Stimulated activated CD8-positive, alpha-beta memory T cell treated with anti-CD3 and anti-CD28 coated beads, Interleukin-15, amount 100 ng/mL, for 1 hour (primary cell): Measurements from ENCODE around the gene C19orf12.

Source experiments
- DNase-seq: peaks from one replicate; pipeline ENCODE4 v3.0.0-alpha.2; 2020; ENCODE audit warnings: low read depth

The C19orf12 gene

DNA sequence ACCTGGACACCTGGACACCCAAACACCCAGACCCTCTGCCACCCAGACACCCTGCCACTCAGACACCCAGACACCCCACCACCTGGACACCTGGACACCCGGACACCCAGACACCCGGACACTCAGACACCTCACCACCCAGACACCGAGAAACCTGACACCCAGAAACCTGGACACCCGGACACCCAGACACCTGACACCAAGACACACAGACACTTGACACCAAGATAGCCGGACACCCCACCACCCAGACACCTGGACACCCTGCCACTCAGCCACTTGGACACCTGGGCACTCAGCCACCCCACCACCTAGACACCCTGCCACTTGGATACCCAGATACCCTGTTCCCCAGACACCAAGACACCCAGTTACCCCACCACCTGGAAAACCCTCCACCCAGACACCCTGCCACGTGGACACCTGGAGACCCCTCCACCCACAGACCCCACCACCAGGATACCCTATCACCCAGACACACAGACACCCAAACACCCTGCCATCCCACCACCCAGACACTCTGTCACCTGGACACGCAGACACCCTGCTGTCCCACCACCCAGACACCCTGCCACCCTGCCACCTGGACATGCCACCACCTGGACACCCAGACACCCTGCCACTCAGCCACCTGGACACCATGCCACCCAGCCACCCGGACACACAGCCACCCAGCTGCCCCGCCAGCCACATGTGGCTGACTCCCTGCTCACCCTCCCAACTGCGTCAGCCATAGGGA lies 17.4 kb downstream of the C19orf12 start:
- no peak for DNase-seq

DNA sequence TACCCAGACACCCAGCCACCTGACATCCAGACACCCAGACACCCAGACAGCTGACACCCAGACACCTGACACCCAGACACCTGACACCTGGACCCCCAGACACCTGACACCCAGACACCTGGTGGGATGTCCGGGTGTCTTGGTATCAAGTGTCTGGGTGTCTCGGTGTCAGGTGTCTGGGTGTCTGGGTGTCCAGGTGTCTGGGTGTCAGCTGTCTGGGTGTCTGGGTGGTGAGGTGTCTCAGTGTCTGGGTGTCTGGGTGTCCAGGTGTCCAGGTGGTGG lies 18.6 kb downstream of the C19orf12 start:
- no peak for DNase-seq

DNA sequence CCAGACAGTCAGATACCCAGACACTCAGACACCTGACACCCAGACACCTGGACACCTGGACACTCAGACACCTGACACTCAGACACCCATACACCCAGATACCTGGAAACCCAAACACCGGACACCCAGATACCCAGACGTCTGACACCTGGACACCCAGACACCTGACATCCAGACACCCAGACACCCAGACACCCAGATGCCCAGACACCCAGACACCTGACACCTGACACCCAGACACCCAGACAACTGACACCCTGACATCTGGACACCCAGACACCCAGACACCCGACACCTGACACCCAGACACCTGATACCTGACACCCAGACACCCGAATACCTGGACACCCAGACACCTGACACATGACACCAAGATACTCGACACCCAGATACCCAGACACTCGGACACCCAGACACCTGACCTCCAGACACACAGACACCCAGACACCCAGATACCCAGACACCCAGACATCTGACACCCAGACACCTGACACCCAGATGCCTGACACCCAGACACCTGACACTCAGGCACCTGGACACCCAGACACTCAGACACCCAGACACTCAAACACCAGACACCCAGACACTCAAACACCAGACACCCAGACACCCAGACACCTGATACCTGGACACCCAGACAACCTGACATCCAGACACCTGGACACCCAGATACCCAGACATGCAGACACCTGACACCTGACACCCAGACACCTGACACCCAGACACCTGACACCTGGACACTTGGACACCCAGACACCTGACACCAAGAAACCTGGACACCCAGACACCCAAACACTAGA lies 19.1 kb downstream of the C19orf12 start:
- DNase-seq: no peak

DNA sequence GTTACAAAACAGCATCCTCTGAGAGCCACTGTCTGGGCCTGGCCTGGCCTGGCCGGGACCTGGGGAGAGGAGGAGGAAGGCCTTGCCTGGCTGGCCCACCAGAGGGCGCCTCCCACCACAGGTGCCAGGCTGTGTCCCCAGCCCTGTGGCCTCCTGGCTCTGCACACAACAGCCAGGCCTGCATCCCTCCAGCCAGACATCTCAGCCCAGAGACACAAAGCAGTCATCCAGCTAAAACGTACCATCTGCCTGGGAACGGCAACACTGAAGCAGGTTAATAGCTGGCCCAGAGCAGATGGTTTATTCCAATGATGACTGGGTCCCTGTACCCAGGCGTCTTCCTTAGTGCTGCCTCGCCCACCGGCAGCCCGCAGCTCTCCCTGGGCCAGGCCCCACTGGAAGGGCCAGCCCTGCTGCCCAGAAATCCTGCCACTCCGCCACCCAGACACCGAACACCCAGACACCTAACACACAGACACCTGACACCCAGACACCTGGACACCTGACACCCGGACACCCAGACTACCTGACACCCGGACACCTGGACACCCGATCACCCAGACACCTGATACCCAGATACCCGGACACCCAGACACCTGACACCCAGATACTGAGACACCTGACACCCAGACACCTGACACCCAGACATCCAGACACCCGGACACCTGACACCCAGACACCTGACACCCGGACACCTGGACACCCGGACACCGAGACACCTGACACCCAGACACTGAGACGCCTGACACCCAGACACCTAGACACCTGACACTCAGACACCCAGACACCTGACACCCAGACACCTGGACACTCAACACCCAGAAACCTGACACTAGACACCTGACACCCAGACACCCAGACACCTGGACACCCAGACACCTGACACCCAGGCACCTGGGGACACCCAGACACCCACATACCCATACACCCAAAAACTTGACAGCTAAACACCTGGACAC lies 20.1 kb downstream of the C19orf12 start:
- DNase-seq: peak; percentile 64

DNA sequence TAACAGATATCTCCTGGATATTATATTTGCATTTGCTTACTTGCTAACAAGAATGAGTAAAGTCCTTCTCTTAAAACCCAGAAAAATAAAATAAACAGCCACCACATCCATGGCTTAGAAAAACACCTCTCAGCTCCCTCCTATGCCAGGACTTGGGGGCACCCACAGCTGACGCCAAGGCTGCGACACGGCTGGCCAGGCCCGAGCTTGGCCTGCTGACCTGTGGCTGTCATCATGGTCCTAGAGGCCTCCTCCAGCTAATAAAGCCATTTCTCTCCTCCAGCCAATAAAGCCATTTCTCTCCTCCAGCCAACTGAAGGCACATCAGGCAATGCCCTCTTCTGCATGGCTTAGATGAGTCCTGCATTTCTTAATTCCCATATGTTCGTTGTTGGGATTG lies 20.9 kb downstream of the C19orf12 start:
- no peak for DNase-seq

DNA sequence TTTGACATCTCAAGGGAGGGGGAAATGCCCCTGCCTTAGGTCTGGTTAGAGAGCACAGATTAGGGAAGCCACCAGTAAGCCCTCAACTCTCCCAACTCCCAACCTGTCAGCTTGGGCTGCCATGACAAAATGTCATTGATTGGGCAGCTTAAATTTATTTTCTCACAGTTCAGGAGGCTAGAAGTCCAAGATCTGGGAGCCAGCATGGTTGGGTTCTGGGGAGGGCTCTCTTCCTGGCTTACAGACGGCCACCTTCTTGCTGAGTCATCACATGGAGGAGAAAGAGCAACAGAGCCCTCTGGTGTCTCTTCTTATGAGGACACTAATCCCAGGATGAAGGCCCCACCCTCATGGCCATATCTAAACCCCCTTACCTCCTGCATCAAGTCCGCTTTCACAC lies 24.2 kb downstream of the C19orf12 start:
- DNase-seq: no peak

DNA sequence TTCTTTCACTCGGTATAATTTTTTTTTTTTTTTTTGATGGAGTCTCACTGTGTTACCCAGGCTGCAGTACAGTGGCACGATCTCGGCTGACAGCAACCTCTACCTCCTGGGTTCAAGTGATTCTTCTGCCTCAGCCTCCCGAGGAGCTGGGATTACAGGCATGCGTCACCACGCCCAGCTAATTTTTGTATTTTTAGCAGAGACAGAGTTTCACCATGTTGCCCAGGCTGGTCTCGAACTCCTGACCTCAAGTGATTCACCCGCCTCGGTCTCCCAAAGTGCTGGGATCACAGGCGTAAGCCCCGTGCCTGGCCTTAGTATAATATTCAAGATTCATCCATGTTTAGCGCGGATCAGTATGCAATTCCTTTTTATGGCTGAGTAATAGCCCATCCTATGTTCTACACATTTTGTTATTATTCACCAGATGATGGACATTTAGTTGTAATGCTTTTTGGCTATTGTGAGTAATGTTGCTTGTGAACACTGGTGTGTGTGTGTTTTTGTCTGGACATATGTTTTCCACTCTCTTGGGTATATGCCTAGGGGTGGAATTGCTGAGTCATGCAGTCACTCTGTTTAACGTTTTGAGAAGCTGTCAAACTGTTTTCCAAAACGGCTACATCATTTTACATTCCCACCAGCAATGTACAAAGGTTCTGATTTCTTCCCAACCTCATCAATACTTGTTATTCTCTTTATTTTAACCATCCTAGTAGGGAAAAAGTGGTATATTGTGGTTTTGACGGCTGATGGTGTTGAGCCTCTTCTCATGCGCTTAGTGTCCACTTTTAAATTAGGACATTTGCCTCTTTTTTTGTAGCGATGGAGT lies 26.9 kb downstream of the C19orf12 start:
- no peak for DNase-seq

DNA sequence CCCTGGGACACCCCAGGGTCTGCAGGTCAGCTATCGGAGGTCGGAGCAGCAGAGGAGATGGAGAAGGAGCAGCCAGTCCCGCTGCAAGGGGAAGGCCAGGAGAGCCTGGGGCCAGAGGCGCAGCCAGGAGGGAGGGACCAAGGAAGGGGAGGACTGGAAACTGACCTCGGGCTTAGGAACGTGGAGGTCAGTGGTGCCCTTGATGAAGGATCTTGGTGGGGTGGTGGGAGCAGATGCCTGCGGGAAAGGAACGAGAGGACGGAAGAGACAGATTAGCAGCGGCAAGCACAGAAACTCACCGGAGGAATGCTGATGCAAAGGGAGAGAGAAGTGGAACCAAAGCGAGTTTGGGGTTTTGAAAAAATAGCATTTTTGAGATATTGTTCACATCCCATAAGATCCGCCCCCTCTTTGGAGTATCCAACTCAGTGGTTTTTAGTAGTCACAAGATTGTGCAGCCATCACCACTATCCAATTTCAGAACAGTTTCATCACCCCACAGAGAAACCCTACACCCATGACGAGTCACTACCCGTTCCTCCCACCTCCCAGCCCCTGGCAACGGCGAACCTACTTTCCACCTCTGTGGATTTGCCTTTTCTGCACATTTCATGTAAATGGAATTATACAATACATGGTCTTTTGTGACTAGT lies 27.7 kb downstream of the C19orf12 start:
- DNase-seq: no peak

DNA sequence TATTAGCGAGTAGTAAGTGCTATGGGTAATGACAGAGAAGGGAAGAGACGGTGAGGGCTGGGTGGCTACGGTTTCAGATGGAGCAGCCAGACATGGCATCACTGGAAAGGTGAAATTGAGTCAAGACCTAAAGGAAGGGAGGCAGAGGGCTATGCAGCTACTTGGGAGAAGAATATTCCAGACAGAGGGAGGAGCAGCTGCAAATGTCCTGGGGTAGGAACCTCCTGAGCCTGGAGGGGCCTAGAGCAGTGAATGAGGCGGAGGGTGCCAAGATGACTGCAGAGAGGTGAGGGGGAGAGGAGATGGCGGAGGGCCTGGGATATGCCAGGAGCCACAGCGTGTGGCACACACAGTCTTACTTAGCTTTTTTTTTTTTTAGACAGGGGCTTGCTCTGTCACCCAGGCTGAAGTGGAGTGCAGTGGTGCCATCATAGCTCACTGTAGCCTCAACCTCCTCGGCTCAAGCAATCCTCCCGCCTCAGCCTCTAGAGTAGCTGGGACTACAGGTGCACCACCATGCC lies 28.7 kb downstream of the C19orf12 start:
- no peak for DNase-seq

DNA sequence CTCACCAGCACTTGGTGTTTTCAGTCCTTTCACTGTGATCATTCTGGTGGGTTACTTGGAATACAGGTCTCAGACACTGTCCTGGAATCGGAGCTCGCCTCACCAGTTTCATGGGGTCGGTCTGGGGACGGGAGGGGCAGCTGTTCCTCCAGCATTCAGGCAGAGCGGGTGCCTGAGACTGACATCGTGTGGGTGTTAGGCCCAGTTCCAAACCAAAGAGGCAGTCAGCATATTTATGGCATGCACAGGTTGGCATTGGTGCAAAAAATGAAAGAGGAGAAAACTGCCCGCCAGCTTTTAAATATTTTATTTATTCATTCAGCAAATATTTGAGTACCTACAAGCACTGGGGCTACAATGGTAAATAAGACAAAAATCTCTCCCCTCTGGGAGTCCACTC lies 29.7 kb downstream of the C19orf12 start:
- DNase-seq: no peak

DNA sequence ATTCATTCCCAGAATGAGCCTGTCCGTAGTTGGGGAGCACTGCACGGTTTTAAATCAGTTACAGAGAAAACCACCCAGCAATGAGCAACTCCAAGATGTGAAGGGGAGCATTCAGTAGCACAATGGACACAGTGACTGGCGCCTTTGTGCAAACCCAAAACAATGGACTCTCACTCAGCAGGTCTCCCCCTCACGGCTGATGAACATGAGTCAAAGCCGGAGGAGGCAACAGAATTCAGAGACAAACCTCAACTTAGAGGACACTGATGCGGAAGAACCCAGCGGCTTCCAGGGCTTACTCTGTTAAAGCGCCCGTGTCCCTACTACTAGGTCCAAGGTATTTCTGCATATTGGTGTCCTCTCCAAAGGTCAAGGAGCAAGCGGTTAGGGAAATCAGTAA lies 32.1 kb downstream of the C19orf12 start:
- no peak for DNase-seq

DNA sequence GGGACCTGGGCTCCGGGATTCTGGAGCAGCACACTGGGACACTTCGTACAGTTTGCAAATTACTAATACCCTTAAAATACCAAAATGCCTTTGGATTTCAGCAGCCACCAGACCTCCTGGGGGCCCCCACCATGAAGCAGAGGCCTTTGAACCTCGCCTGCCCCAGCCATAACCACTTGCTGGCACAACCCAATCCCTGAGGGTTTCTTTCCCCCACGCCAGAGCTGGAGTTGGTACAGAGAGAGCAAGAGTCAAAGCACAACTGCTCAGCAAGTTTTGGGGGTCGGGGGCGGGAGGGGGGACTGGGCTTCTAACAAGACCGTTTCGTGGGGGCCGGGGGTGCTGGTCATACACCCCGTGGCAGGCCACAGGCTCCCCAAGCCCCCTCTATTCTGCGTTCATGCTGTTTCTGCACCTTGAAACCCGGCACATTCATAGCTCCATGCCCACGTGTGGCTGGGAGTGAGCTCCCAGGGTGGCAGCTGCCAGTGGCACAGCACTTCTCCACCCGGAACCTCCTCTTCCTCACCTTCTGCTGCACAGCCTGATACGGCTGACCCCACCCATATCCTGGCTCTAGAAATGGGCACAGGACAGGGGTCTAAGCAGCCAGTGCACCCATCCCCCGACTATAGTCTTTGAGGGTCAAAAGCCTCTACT lies 32.7 kb downstream of the C19orf12 start:
- DNase-seq: no peak

DNA sequence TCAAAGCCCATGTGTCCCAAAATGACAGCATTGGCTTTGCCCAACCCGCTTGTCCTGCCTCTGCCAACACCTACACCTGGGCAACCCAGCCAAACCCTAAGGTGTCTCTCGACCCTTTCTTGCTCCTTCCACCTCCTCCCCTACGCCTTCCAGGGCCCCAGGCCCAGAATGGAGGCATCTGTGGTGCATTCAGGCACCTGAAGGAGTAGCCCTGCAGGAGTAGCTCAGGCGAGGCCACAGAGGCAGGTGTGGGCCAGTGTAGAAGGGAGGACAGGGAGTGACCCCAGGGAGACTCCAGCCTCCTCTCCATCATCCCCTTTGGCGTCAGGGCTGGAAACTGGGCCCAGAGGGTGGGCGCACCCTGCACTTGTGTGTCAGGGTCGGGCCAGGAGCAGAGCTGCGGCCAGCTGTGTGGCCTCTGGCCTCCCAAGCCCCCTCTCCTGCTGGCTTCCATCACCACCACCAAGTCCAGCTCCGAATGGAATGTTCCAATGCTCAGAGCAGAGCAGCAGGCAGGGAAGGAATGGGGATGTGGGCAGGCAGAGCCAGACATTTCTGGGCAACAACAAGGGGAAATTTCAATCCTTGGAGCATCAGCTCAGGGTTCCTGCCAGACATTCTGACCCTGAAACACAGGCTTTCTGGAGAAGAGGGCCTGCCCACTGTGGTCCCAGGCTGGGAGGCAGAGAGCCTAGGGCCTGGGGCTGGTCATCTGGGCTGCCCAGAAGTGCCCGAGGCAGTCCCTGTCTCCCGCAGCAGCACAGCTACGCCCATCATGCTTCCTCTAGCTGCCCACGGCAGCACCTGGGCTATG lies 33.4 kb downstream of the C19orf12 start:
- no peak for DNase-seq

DNA sequence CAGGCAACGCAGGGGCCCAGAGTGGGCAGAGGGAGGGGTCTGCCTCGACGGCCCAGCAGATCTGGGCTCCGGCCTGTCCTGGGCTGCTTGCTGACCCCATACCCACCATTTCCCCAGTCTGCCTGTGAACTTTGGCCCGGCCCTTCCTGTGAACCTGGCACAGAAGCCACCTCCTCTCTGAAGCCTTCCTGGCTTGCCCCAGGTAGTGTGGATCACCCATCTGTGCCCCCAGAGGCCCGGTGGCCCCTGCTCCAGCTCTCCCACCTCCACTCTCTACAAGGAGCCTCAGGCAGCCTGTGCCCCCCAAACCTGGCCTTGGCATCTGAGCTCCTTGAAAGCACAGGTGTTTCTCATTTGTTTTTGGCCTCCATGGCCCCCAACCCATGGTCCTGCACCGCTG lies 34.1 kb downstream of the C19orf12 start:
- no peak for DNase-seq

DNA sequence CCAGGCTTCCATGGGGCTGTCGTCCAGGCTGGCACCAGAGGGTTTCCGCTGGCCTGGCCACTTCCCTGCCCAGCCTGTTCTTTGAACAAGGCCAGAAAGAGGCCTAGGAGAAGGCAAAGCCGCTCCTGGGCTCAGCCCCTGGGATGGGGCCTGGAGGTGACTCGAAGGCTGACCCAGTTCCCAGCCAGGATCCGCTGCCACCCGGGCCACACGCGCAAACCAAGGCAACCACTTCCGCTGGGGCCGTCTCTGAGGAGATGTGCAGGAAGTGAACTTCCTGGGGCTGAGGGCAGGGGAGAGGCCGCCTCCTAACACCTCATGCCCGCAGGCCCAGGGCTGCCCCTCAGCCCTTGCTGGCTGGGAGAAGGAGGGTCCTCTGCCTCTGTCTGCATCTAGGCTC lies 34.6 kb downstream of the C19orf12 start:
- peak; percentile 67 for DNase-seq

DNA sequence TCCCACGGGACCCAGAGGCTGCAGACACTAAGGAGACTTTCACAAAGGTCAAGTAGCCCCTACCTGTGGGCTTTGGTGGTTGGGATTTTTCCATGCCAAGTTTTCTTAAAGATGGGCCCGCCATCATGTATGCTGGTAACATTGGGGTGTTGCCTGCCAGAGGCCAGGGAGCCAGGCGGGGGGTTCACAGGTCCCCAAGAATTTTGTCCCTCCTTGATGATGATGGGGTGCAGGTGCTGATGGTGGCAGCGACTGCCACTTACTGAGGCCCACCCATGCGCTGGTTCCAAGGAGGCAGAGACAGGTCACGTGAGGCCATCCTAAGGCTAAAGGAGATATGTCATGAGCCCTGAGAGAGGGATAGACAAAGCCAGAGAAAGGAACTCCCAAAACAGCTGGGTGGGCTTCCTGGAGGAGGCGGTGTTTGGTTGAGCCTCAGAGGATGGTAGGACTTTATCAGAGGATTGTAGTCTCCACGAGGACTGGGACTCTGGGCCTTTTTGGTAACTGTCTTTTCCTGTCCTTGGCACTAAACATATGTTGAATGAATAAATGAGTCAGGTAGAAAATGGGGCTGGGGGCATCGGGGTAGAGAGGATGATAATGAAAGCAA lies 35.4 kb downstream of the C19orf12 start:
- no peak for DNase-seq

DNA sequence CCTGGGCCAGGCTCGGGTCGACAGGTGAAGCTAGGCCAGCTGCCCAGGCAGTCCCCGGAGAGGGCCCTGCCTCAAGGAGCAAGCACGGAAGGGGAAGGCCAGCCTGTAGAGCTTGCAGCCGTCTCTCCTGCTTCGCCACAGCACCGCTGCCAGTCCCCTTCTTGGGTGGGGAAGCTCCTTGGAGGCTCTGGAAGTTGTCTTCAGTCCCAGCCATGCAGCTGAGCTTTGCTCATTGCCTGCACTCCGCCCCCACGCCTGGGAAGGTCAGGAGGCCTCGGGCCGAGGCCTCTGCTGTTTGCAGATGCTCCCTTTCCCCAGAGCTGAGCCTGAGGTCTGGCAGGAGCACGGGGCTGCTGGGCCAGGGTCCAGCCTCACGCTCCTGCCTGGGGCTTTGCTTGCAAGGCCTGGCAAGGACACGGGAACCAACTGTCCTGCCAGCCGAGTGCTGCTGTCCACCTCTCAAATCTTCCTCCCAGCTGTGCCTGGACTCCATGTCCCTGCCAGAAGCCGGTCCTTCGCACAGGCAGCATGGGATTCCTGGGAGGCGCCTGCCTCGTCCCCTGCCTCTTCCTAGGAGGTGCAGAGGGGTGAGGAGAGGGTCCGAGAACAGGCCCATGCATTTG lies 36.5 kb downstream of the C19orf12 start:
- DNase-seq: no peak

DNA sequence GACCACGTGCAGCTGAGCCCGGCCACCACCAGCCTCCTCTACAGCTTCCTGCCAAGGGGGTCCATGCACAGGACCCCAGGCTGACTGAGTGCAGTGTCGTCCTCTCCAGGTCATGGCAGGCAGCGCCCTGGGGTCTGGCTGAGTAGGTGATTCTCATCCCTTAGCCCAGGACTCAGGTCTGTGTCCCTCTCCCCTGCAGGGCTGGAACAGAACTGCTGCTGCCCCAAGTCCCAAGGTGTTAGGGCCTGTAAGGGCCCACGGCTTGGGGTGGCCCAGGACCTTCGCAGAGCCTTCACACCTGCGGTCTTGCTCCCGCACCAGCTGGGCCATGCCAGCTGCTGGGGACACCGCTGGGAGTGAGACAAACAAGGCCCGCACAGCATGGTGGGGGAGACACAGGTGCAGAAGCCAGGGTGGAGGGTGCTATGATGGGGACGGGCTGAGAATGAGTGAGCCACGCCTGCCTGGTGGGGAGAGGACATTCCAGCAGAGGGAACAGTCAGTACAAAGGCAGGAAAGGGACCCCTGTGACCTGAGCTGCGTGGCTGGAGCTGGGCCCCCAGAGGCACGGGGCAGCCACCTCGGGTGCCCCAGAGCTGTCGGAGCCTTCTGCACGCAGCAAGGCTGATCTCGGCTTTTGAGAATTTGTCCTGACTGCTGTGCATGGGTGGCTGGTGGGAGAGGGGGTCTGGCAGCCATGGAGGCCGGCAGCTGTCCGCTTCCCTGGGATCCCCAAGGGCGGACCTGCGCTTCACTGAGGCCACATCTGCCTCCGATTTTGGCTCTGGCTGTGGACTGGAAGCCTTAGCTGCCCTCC lies 37.9 kb downstream of the C19orf12 start:
- no peak for DNase-seq
